B cell (primary cell): ENCODE data around the gene CAVIN2. TPM values are rescaled to one million over a fixed set of nuclear protein-coding genes. Genes with fewer than 3 reads are reported as not detected.

ENCODE experiments used
- ATAC-seq: fragments of 200-7000 bp; cut with Tn5 transposase; one replicate; pipeline ENCODE4 v1.10.0; 2021; ENCODE audit warnings: low read depth, mild to moderate bottlenecking, moderate number of reproducible peaks, moderate library complexity
- CTCF ChIA-PET: fragments of 350-600 bp; sonication (Branson Sonifier 250); formaldehyde crosslinking; loops from one replicate; lab custom pipeline; 2021; ENCODE audit warnings: antibody characterized with exemption, inconsistent platforms; lab: Charles Lee
- POLR2A ChIA-PET: fragments of 350-600 bp; sonication (Branson Sonifier 250); formaldehyde crosslinking; loops from one replicate; lab custom pipeline; 2021; ENCODE audit warnings: antibody characterized with exemption; lab: Charles Lee
- DNase-seq: peaks from one replicate; pipeline ENCODE4 v3.0.0; 2013
- H2AFZ ChIP-seq: 2 replicates; pipeline ENCODE4 v1.6.1; 2012; ENCODE audit warnings: mild to moderate bottlenecking, low read depth, low read length; ENCODE audit not compliant: insufficient read depth, poor library complexity, severe bottlenecking
- H3K27ac ChIP-seq, 2 donors: 1 replicate in 1 of 2; 2 replicates in 1 of 2; pipeline ENCODE4 v1.5.1; 2012 to 2013; ENCODE audit warnings: low read length in 2 of 2, mild to moderate bottlenecking in 2 of 2, moderate library complexity in 1 of 2
- H3K27me3 ChIP-seq, 4 experiments: fragments of 200-600 bp in 1 of 4; sonication (generic) in 1 of 4; replicated peaks in 1 of 4; 1 replicate in 2 of 4; 2 replicates in 2 of 4; pipeline versions ENCODE4 v1.6.1 to v1.7.0; 2013 to 2016; ENCODE audit warnings: low read length in 3 of 4, mild to moderate bottlenecking in 2 of 4, mixed read lengths in 1 of 4, moderate library complexity in 1 of 4; ENCODE audit not compliant: insufficient read depth in 4 of 4, control insufficient read depth in 3 of 4; ENCODE audit errors: control extremely low read depth in 1 of 4
- H3K36me3 ChIP-seq, 2 experiments: replicated peaks in 1 of 2; 1 replicate in 1 of 2; 2 replicates in 1 of 2; pipeline versions ENCODE4 v1.6.1 to v1.7.1; 2013; ENCODE audit warnings: low read length in 1 of 2; ENCODE audit not compliant: insufficient read depth in 2 of 2, control insufficient read depth in 1 of 2; ENCODE audit errors: control extremely low read depth in 1 of 2, extremely low read depth in 1 of 2
- H3K4me1 ChIP-seq, 2 donors: fragments of 200-600 bp in 1 of 2; sonication (generic) in 1 of 2; 1 replicate in 1 of 2; 2 replicates in 1 of 2; pipeline versions ENCODE4 v1.5.1 to v1.6.1; 2013 to 2017; ENCODE audit warnings: low read length in 2 of 2; ENCODE audit not compliant: control insufficient read depth in 2 of 2, insufficient read depth in 2 of 2
- H3K4me2 ChIP-seq: replicated peaks from 2 replicates; pipeline ENCODE3; 2012; ENCODE audit warnings: mild to moderate bottlenecking, low read depth, low read length; ENCODE audit not compliant: poor library complexity, severe bottlenecking
- H3K4me3 ChIP-seq, 5 experiments: fragments of 200-600 bp in 1 of 5; sonication (generic) in 1 of 5; 1 replicate in 3 of 5; 2 replicates in 2 of 5; pipeline versions ENCODE4 v1.5.1 to v1.7.0; 2011 to 2016; ENCODE audit warnings: low read length in 4 of 5, mild to moderate bottlenecking in 4 of 5, low read depth in 2 of 5, control low read depth in 1 of 5, moderate library complexity in 1 of 5; ENCODE audit not compliant: insufficient read depth in 1 of 5; ENCODE audit errors: control extremely low read depth in 1 of 5, extremely low read depth in 1 of 5
- H3K79me2 ChIP-seq: fragments of 200-600 bp; sonication (generic); one replicate; pipeline ENCODE4 v1.6.0; 2016; ENCODE audit warnings: low read length; ENCODE audit not compliant: control insufficient read depth, insufficient read depth
- H3K9ac ChIP-seq: fragments of 200-600 bp; sonication (generic); 2 replicates; pipeline ENCODE4 v1.6.1; 2017; ENCODE audit warnings: mild to moderate bottlenecking, low read length, moderate library complexity
- H3K9me3 ChIP-seq, 3 donors: one replicate each; pipeline versions ENCODE4 v1.6.1 to v1.7.1; 2013; ENCODE audit warnings: low read length in 2 of 3; ENCODE audit not compliant: control insufficient read depth in 2 of 3, insufficient read depth in 1 of 3; ENCODE audit errors: control extremely low read depth in 1 of 3
- H4K20me1 ChIP-seq: 2 replicates; pipeline ENCODE4 v1.6.0; 2012; ENCODE audit warnings: mild to moderate bottlenecking, low read length; ENCODE audit not compliant: insufficient read depth, control insufficient read depth, poor library complexity, severe bottlenecking
- H3K27ac Mint-ChIP-seq: one replicate; pipeline ENCODE4 v1.8.0; 2021; ENCODE audit warnings: mixed read lengths
- H3K27me3 Mint-ChIP-seq: one replicate; pipeline ENCODE4 v1.8.0; 2021; ENCODE audit warnings: mixed read lengths
- H3K4me1 Mint-ChIP-seq: one replicate; pipeline ENCODE4 v1.8.0; 2021; ENCODE audit warnings: mixed read lengths
- H3K4me3 Mint-ChIP-seq: one replicate; pipeline ENCODE4 v1.8.0; 2021; ENCODE audit warnings: mixed read lengths
- H3K9me3 Mint-ChIP-seq: one replicate; pipeline ENCODE4 v1.8.0; 2022; ENCODE audit warnings: mixed read lengths; ENCODE audit not compliant: insufficient read depth
- CTCF ChIP-seq: fragments of 200-600 bp; IDR thresholded peaks from one replicate; pipeline ENCODE4 v1.8.0; 2022; ENCODE audit warnings: antibody characterized with exemption, mild to moderate bottlenecking
- EZH2 ChIP-seq: IDR thresholded peaks from 2 replicates; pipeline ENCODE4 v1.6.1; 2012; ENCODE audit warnings: borderline replicate concordance, low read depth, mild to moderate bottlenecking, moderate library complexity, low read length; ENCODE audit not compliant: insufficient read depth, poor library complexity, severe bottlenecking
- WGBS: methylation state at CpG from one replicate; pipeline ENCODE4 v1.1.5; 2013; ENCODE audit warnings: missing lambda C conversion rate; ENCODE audit not compliant: insufficient coverage; 5-methylcytosine and 5-hydroxymethylcytosine counted together
- intact Hi-C: fragments of 100-400 bp; cut with micrococcal nuclease; formaldehyde crosslinking; loops from one replicate; pipeline ENCODE4 v1.10.0; 2022
- polyA plus RNA-seq: library from polyadenylated mRNA; depleted of rRNA; stranded (reverse); fragments of >200 nt; gene quantifications from 2 replicates; pipeline ENCODE4 v1.2.3, GENCODE V29; 2012
- total RNA-seq, 2 donors: library from RNA; stranded (reverse); fragments of 120-200 nt in 1 of 2; gene quantifications; 1 replicate in 1 of 2; 2 replicates in 1 of 2; pipeline versions ENCODE4 v1.2.3 to v1.2.4, GENCODE V29; 2013 to 2022

CAVIN2 gene
- total and polyA plus RNA-seq, 2 donors (not counting 1 experiment from before 2014, with no cell fraction given), result 0.15 TPM; not detected in 1

DNA sequence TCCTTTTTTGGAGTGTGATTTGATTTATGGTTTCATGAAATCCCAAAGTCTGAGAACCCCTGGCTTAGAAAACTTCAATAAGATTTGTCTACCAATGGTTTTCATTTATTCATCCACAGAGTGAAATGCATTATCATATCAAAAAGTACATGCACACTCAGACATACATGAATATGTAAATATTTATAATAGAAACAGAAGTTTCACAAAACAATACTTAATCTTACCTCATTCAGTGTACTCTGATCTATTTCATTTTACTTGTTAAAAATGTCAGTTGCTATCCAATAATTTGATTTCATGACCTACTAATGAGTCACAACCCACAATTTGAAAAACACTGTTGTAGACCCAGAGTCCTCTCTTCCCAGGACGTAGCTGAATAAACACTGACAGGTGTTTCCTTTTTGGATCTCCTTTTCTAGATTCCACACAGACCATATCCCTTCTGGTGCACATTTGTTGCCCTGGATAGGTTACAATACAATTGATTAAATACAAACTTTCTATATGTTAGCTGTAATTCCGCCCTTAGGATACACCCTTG, 10.4 kb upstream of the CAVIN2 start:
- Histone ChIP-seq H4K20me1 (no peaks in the 10 kb centered on the region), H3K27ac (no peak overlapping the region), H3K4me1 (no peaks in the 10 kb centered on the region), H3K36me3 (no peaks in the 10 kb centered on the region), H3K27me3 (no peaks in the 10 kb centered on the region), H3K9ac (no peak overlapping the region), H3K4me3 (no peak overlapping the region), H2AFZ (no peak overlapping the region), H3K4me2 (no peak overlapping the region), H3K79me2 (no peaks in the 10 kb centered on the region), H3K9me3 (no peaks in the 10 kb centered on the region)
- H3K27me3 Mint-ChIP-seq, result no peaks in the 10 kb centered on the region
- H3K4me3 Mint-ChIP-seq, result no peak overlapping the region
- no peak overlapping the region for H3K27ac Mint-ChIP-seq
- TF ChIP-seq EZH2 (no peak), CTCF (no peak)
- no peak for DNase-seq
- ChIA-PET CTCF (no interaction called here), POLR2A (no interaction called here)
- H3K9me3 Mint-ChIP-seq, result no peaks in the 10 kb centered on the region
- no peak for ATAC-seq
- H3K4me1 Mint-ChIP-seq, result no peaks in the 10 kb centered on the region
- intact Hi-C loops, result no loop called here
- 20% methylated on average over 1 of the region's 2 CpGs for WGBS

DNA sequence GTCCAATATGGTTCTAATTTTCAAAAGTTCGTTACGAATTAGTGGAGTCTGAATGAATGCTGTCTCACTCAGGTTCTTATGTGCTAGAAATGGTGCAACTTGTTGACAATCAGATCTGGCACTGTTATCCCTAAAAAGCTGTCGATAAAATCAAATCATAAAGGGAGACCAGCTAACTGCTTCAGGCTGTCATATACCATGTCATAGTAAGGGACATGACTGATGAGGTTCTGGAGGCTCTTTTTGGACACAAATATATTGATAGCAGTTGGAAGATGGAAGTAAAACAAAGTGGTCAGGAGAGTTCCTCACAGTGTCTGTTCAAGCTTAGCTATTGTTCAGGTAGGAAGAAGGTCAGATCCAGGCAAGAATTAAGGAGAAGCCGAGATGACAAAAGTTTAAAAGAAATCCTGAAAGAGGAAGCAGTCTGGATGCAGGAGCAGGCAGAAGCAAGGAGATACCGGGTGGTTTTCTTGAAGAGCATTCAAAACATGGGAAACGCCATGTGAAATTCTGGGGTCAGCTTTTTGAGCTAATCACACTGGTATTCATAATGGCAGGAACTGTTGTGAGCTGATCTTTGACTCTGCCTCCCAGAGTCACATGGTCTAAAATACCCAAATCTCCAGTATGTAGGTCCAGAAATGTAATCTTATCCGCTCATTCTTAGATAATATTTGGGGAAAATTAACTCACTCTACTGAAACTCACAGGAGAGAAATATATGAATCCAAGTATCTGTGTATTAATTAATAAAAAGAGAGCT, 9.4 kb upstream of the CAVIN2 start:
- Histone ChIP-seq H3K27me3 (no peaks in the 10 kb centered on the region), H3K4me2 (no peak overlapping the region), H3K4me1 (no peaks in the 10 kb centered on the region), H3K9me3 (no peaks in the 10 kb centered on the region), H3K36me3 (no peaks in the 10 kb centered on the region), H3K4me3 (no peak overlapping the region), H3K27ac (no peak overlapping the region), H3K9ac (no peak overlapping the region), H4K20me1 (no peaks in the 10 kb centered on the region), H3K79me2 (no peaks in the 10 kb centered on the region), H2AFZ (no peak overlapping the region)
- no peaks in the 10 kb centered on the region for H3K4me1 Mint-ChIP-seq
- H3K27ac Mint-ChIP-seq, result no peak overlapping the region
- H3K4me3 Mint-ChIP-seq, result no peak overlapping the region
- no peaks in the 10 kb centered on the region for H3K9me3 Mint-ChIP-seq
- WGBS, result 96% methylated on average over 4 of the region's 7 CpGs
- intact Hi-C loops, result no loop called here
- TF ChIP-seq CTCF, result no peak
- no peak for TF ChIP-seq EZH2
- H3K27me3 Mint-ChIP-seq, result peaks cover 2% of the 10 kb centered on the region
- ChIA-PET CTCF (no interaction called here), POLR2A (no interaction called here)
- no peak for ATAC-seq
- no peak for DNase-seq
